ENCODE data around the gene BCL11A. TPM values are rescaled to one million over a fixed set of nuclear protein-coding genes. Genes with fewer than 3 reads are reported as not detected.

BCL11A gene
- total and polyA plus RNA-seq, 2 experiments from 2014 or later, result 57.5 to 77.6 TPM

GRCh38 chr2:60414495-60415138, 138.8 kb downstream of the BCL11A start (continued):
- TF ChIP-seq, protein P1, sequence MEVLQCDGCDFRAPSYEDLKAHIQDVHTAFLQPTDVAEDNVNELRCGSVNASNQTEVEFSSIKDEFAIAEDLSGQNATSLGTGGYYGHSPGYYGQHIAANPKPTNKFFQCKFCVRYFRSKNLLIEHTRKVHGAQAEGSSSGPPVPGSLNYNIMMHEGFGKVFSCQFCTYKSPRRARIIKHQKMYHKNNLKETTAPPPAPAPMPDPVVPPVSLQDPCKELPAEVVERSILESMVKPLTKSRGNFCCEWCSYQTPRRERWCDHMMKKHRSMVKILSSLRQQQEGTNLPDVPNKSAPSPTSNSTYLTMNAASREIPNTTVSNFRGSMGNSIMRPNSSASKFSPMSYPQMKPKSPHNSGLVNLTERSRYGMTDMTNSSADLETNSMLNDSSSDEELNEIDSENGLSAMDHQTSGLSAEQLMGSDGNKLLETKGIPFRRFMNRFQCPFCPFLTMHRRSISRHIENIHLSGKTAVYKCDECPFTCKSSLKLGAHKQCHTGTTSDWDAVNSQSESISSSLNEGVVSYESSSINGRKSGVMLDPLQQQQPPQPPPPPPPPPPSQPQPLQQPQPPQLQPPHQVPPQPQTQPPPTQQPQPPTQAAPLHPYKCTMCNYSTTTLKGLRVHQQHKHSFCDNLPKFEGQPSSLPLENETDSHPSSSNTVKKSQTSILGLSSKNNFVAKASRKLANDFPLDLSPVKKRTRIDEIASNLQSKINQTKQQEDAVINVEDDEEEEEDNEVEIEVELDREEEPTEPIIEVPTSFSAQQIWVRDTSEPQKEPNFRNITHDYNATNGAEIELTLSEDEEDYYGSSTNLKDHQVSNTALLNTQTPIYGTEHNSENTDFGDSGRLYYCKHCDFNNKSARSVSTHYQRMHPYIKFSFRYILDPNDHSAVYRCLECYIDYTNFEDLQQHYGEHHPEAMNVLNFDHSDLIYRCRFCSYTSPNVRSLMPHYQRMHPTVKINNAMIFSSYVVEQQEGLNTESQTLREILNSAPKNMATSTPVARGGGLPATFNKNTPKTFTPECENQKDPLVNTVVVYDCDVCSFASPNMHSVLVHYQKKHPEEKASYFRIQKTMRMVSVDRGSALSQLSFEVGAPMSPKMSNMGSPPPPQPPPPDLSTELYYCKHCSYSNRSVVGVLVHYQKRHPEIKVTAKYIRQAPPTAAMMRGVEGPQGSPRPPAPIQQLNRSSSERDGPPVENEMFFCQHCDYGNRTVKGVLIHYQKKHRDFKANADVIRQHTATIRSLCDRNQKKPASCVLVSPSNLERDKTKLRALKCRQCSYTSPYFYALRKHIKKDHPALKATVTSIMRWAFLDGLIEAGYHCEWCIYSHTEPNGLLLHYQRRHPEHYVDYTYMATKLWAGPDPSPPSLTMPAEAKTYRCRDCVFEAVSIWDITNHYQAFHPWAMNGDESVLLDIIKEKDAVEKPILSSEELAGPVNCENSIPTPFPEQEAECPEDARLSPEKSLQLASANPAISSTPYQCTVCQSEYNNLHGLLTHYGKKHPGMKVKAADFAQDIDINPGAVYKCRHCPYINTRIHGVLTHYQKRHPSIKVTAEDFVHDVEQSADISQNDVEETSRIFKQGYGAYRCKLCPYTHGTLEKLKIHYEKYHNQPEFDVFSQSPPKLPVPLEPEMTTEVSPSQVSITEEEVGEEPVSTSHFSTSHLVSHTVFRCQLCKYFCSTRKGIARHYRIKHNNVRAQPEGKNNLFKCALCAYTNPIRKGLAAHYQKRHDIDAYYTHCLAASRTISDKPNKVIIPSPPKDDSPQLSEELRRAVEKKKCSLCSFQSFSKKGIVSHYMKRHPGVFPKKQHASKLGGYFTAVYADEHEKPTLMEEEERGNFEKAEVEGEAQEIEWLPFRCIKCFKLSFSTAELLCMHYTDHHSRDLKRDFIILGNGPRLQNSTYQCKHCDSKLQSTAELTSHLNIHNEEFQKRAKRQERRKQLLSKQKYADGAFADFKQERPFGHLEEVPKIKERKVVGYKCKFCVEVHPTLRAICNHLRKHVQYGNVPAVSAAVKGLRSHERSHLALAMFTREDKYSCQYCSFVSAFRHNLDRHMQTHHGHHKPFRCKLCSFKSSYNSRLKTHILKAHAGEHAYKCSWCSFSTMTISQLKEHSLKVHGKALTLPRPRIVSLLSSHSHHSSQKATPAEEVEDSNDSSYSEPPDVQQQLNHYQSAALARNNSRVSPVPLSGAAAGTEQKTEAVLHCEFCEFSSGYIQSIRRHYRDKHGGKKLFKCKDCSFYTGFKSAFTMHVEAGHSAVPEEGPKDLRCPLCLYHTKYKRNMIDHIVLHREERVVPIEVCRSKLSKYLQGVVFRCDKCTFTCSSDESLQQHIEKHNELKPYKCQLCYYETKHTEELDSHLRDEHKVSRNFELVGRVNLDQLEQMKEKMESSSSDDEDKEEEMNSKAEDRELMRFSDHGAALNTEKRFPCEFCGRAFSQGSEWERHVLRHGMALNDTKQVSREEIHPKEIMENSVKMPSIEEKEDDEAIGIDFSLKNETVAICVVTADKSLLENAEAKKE (CRISPR knock-in tag; IDR thresholded peaks at IDR 0.05), result no peak
- TF ChIP-seq, protein P2, sequence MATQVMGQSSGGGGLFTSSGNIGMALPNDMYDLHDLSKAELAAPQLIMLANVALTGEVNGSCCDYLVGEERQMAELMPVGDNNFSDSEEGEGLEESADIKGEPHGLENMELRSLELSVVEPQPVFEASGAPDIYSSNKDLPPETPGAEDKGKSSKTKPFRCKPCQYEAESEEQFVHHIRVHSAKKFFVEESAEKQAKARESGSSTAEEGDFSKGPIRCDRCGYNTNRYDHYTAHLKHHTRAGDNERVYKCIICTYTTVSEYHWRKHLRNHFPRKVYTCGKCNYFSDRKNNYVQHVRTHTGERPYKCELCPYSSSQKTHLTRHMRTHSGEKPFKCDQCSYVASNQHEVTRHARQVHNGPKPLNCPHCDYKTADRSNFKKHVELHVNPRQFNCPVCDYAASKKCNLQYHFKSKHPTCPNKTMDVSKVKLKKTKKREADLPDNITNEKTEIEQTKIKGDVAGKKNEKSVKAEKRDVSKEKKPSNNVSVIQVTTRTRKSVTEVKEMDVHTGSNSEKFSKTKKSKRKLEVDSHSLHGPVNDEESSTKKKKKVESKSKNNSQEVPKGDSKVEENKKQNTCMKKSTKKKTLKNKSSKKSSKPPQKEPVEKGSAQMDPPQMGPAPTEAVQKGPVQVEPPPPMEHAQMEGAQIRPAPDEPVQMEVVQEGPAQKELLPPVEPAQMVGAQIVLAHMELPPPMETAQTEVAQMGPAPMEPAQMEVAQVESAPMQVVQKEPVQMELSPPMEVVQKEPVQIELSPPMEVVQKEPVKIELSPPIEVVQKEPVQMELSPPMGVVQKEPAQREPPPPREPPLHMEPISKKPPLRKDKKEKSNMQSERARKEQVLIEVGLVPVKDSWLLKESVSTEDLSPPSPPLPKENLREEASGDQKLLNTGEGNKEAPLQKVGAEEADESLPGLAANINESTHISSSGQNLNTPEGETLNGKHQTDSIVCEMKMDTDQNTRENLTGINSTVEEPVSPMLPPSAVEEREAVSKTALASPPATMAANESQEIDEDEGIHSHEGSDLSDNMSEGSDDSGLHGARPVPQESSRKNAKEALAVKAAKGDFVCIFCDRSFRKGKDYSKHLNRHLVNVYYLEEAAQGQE (IDR thresholded peaks at IDR 0.05; ENCODE audit: unreplicated experiment), result no peak
- TF ChIP-seq POLR2AphosphoS5 (IDR thresholded peaks at IDR 0.05; ENCODE audit: low read depth) (no peak), ZNF114 (CRISPR knock-in tag; IDR thresholded peaks at IDR 0.05) (no peak), JUNB (IDR thresholded peaks at IDR 0.05; ENCODE audit: unreplicated experiment) (no peak), EZH2phosphoT487 (IDR thresholded peaks at IDR 0.05; ENCODE audit: unreplicated experiment) (no peak), ETS1 (IDR thresholded peaks at IDR 0.05) (no peak), EZH2 (IDR thresholded peaks at IDR 0.05; ENCODE audit: low read depth, unreplicated experiment) (no peak)
- TF ChIP-seq, protein P3, sequence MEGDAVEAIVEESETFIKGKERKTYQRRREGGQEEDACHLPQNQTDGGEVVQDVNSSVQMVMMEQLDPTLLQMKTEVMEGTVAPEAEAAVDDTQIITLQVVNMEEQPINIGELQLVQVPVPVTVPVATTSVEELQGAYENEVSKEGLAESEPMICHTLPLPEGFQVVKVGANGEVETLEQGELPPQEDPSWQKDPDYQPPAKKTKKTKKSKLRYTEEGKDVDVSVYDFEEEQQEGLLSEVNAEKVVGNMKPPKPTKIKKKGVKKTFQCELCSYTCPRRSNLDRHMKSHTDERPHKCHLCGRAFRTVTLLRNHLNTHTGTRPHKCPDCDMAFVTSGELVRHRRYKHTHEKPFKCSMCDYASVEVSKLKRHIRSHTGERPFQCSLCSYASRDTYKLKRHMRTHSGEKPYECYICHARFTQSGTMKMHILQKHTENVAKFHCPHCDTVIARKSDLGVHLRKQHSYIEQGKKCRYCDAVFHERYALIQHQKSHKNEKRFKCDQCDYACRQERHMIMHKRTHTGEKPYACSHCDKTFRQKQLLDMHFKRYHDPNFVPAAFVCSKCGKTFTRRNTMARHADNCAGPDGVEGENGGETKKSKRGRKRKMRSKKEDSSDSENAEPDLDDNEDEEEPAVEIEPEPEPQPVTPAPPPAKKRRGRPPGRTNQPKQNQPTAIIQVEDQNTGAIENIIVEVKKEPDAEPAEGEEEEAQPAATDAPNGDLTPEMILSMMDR (conservative IDR thresholded peaks at IDR 0.05; ENCODE audit: low read depth in 2 of 2), result no peak

Measured in GM23338 (cell line).